Fibroblast of the aortic adventitia (primary cell): Measurements from ENCODE around the gene DNAJB12. TPM values are rescaled to one million over a fixed set of nuclear protein-coding genes. Genes with fewer than 3 reads are reported as not detected.

Experiments
- DNase-seq: peaks from one replicate; pipeline ENCODE4 v3.0.0-alpha.2; 2010; ENCODE audit warnings: low read depth
- H3K4me3 ChIP-seq: 2 replicates; pipeline ENCODE4 v1.5.1; 2011; ENCODE audit warnings: low read depth, mild to moderate bottlenecking, control low read depth, low read length, moderate library complexity
- CTCF ChIP-seq: IDR thresholded peaks from 2 replicates; pipeline ENCODE4 v1.5.1; 2011; ENCODE audit warnings: mild to moderate bottlenecking, low read length, control low read depth, inconsistent platforms; ENCODE audit not compliant: insufficient read depth
- total RNA-seq: library from RNA; depleted of rRNA; stranded (reverse); fragments of >200 nt; gene quantifications from 2 replicates; pipeline ENCODE4 v1.2.3, GENCODE V29; 2012; ENCODE audit warnings: low replicate concordance

DNAJB12 gene
- total RNA-seq, 1 donor = 24.5 TPM

- H3K4me3 ChIP-seq = no peak overlapping the region
- TF ChIP-seq CTCF = no peak
- DNase-seq = no peak
These were observed 9.8 kb downstream of the DNAJB12 start for GRCh38 chr10:72344932-72345331.

GRCh38 chr10:72342911-72343310 is 11.8 kb downstream of the DNAJB12 start:
- H3K4me3 ChIP-seq = no peak overlapping the region
- no peak for TF ChIP-seq CTCF
- no peak for DNase-seq

- peak; percentile 98 for TF ChIP-seq CTCF
- DNase-seq = peak; percentile 53
- no peak overlapping the region for H3K4me3 ChIP-seq
These were observed 14.0 kb downstream of the DNAJB12 start for GRCh38 chr10:72340510-72341261.

- TF ChIP-seq CTCF = no peak
- no peak overlapping the region for H3K4me3 ChIP-seq
- DNase-seq = no peak
These were observed 16.5 kb downstream of the DNAJB12 start for GRCh38 chr10:72338180-72338579.

- no peak for TF ChIP-seq CTCF
- H3K4me3 ChIP-seq = no peak overlapping the region
These were observed 17.0 kb downstream of the DNAJB12 start for GRCh38 chr10:72337722-72338121.

GRCh38 chr10:72337039-72337629 is 17.6 kb downstream of the DNAJB12 start:
- TF ChIP-seq CTCF = peak; percentile 97
- peak; percentile 74 for DNase-seq
- H3K4me3 ChIP-seq = no peak overlapping the region

More at GRCh38 chr10:72337722-72338121, 17.0 kb downstream of the DNAJB12 start:
- DNase-seq = no peak
